ENCODE results near the gene MICA.
"Not testable (repeated sequence)": the region's sequence is repeated elsewhere in the genome, so short reads cannot be mapped to it uniquely, and the experiment has no call there.

Gene MICA

DNA sequence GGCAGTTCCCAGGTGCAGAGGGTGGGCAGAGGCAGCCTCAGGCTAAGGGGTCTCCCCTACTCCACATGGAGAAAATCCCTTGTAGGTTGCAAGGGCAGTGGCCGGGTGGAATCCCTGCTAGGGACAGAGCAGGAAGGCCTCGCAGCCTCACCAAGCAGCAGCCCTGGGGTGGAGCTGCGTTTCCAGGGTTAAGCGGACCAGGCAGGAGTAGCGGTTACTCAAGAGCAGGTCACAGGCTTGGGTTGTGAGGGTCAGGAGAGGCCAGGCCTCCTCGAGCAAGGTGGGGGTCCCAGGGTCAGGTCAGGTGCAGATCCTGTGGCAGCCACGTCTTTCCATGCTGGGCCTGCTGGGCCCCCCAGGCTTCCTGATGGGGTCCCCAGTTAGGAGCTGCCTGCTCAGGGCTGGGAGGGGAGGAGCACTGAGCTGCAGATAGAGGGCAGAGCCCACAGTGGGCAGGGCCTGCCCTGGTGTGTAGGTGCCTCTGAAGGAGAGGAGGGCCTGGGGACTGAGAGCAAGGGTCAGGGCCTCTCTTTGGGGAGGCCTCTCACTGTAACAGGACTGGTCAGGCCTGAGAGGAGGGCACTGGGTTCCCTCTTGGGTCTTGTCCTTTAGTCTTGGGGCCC lies 10.9 kb downstream of the MICA start:
- not testable (repeated sequence) for DNase-seq (ENCODE audit: low spot score)

DNA sequence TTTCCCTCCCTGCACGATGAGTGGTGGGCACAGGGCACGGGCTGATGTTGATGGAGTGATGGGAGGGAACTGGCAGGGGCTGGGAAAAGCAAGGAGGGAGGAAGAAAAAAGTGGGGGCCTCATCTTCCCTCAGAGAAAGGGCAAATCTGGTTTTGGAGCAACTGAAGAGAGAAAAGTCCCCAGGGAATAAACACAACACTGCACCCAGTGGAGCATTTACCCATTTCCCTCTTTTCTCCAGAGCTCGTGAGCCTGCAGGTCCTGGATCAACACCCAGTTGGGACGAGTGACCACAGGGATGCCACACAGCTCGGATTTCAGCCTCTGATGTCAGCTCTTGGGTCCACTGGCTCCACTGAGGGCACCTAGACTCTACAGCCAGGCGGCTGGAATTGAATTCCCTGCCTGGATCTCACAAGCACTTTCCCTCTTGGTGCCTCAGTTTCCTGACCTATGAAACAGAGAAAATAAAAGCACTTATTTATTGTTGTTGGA lies 11.4 kb downstream of the MICA start:
- DNase-seq (ENCODE audit: low spot score): no peak

DNA sequence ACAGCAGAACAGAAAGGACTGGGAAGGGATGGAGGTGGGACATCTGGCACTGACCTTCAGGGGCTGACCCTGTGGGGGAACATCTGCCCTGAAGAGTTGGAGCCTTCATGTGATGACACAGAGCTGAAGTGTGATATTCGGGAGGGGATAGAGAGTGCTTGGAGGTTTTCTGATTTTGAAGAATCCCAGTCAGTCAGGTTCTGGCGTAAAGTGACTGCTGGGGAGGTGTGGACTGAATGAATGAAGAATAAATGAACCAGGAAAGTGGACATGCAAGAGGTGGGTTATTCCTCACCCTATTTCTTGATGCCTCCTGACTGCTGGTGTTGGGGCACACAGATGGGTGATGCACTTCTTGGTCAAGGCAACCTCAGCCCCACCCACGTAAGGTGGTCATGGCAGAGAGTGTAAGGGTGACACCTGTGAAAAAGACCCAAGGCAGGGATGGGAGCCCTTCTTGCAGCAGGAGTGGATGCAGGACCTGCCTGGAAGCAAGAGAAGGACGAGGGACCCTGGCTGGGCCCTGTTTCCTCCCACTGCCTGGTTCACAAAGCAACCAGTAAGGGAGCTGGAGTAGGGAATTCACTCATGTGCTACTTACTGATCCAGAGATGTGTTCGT lies 13.1 kb downstream of the MICA start:
- no peak for DNase-seq (ENCODE audit: low spot score)

DNA sequence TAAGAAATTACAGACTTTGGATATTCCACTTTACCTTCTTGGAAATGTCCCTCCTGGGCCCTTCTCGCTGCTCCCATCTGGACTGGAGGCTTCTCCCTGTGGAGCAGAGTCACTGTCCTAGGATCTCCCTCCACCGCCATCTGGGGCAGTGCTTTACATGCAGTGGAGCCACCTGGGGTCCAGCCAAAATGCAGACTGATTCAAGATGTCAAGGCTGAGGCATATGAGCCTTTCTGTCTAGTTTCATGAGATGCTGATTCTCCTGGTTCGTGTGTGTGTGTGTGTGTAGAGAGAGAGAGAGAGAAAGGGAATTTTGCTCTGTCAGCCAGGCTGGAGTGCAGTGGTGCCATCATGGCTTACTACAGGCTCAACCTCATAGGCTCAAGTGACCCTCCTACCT lies 14.9 kb downstream of the MICA start:
- DNase-seq (ENCODE audit: low spot score): no peak

DNA sequence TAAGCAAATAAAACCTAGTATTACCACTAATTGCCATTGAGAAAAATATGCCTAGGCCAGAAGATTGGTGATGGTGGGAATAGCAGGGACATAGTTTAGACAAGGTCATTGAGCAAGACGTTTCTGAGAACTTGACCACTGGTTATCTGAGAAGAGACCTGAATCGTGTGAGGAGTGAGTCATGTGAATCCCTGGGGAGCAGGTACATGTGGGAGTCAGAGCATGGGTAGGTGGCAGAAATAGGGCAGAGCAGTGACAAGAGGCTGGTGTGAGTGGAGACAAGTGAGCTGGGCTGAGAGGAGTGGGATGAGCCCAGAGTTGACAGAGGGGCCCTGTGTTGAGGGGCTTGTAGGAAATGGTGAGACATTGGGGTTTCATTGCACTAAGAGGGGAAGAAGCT lies 16.4 kb downstream of the MICA start:
- no peak for DNase-seq (ENCODE audit: low spot score)

DNA sequence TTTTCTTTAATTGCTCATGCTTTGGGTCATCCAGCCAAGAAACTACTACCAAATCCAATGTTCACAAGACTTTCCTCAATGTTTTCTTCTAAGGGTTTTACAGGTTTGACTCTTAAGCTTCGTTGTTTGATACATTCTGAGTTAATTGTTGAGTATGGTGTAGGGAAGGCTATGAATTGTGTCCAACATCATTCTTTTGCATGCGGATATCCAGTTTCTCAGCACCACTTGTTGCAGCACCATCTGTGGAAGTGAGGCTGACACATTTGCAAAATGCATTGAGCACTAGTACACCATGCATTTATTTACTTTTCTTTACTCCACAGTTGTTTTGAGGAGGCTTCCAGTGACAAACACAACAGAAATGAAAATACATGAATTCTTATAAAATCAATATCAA lies 17.2 kb downstream of the MICA start:
- no peak for DNase-seq (ENCODE audit: low spot score)

DNA sequence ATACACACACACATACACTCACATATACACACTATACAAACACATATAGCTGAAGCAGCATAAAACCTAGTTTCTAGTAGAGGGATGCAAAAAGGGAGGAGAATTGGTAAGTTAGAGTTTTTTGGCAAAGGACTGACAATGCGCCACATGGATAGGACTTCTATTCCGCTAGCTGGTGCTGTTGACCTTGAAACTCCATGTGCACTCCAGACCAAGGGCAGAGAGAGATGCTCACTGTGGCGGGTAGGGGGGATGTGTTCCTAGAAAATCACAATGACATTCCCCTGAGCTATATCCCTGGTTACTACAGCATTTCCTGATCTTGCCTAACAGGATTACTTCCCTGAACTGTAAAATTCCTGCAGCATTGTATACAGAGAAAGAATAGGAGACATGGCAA lies 19.2 kb downstream of the MICA start:
- no peak for DNase-seq (ENCODE audit: low spot score)

DNA sequence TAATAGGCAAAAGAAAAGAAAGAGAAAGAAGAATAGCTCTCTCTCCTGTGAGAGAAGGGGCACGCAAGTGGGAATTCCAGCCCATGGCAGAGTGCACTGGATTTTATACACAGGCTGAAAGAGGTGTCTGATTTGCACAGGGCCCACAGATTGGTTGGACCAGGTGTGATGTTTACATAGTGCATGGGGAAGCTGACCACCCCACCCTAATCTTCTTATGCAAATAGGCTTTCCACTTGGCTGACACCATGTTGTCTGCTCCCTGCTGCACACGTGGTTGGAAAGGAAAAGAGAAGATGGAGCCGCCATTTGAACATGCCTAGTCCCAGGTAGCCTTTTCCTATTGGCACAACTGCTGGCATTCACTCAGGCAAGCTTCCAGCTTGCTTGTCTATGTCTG lies 20.2 kb downstream of the MICA start:
- no peak for DNase-seq (ENCODE audit: low spot score)

DNA sequence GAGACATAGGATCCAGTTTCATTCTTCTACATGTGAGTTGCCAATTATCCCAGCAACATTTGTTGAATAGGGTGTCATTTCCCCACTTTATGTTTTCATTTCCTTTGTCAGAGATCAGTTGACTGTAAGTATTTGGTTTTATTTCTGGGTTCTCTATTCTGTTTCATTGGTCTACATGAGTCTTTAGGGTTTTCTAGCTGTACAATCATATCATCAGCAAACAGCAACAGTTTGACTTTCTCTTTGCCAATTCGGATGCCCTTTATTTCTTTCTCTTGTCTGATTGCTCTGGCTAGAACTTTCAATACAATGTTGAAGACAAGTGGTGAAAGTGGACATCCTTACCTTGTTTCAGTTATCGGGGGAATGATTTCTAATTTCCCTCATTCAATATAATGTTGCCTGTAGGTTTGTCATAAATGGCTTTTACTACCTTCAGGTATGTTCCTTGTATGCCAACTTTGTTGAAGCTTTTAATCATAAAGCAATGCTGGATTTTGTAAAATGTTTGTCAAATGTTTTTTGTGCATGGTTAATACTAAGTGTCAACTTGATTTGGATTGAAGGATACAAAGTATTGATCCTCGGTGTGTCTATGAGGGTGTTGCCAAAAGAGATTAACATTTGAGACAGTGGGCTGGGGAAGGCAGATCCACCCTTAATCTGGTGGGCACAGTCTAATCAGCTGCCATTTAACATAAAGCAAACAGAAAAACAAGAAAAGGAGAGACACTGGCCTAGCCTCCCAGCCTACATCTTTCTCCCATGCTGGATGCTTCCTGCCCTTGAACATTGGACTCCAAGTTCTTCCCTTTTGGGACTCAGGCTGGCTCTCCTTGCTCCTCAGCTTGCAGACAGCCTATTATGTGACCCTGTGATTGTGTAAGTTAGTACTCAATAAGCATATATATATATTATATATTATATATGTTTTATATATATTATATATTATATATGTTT lies 23.3 kb downstream of the MICA start:
- DNase-seq (ENCODE audit: low spot score): no peak

DNA sequence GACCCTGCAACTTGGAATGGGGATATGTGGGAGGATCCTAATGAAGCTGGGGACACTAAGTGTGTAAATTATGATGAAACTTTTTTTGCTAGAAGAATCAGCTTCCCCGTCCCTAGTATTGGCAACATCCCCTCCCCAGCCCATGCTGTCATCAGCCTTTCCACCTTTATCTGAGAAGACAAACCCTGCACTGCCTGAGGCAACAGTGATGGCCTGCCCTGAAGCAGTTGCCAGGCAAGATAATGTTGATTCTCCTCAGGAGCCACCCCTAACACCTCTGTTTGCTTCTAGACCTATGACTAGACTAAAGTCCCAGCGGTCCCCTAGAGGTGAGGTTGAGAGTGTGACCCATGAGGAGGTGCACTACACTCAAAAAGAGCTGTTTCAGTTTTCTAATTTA lies 27.1 kb downstream of the MICA start:
- DNase-seq (ENCODE audit: low spot score): no peak

DNA sequence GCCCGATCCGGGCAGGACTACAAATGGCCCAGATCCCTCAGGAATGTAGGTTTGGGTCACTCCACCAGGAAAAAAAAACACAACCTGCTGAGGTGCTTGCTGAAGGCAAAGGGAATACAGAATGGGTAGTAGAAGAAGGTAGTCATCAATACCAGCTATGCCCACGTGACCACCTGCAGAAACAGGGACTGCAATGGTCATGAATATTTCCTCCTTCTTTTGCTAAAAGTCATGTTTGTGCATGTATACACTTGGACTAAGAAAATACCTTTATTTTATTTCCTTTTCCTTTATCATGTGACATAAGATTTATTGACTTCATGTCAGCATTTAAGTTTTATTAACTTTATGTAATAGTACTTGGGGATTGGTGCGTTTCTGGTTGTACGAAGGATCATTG lies 31.7 kb downstream of the MICA start:
- not testable (repeated sequence) for DNase-seq (ENCODE audit: low spot score)

DNA sequence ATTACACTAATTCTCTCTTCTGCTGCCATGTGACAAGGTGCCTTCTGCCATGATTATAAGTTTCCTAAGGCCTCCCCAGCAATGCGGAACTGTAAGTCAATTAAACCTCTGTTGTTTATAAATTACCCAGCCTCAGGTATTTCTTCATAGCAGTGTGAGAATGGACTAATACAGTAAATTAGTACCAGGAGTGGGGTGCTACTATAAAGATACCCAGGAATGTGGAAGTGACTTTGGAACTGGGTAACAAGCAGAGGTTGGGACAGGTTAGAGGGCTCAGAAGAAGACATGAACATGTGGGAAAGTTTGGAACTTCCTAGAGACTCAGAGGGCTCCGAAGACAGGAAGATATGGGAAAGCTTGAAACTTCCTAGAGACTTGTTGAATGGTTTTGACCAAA lies 34.8 kb downstream of the MICA start:
- no peak for DNase-seq (ENCODE audit: low spot score)

DNA sequence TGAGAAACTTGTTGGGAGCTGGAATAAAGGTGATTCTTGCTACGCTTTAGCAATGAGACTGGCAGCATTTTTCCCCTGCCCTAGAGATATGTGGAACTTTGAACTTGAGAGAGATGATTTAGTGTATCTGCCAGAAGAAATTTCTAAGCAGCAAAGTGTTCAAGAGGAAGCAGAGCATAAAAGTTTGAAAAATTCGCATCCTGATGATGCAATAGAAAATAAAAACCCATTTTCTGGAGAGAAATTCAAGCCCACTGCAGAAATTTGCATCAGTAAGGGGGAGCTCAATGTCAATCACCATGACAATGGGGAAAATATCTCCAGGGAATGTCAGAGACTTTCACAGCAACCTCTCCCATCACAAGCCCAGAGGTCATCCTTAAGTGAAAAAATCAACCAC lies 35.3 kb downstream of the MICA start:
- DNase-seq (ENCODE audit: low spot score): no peak

DNA sequence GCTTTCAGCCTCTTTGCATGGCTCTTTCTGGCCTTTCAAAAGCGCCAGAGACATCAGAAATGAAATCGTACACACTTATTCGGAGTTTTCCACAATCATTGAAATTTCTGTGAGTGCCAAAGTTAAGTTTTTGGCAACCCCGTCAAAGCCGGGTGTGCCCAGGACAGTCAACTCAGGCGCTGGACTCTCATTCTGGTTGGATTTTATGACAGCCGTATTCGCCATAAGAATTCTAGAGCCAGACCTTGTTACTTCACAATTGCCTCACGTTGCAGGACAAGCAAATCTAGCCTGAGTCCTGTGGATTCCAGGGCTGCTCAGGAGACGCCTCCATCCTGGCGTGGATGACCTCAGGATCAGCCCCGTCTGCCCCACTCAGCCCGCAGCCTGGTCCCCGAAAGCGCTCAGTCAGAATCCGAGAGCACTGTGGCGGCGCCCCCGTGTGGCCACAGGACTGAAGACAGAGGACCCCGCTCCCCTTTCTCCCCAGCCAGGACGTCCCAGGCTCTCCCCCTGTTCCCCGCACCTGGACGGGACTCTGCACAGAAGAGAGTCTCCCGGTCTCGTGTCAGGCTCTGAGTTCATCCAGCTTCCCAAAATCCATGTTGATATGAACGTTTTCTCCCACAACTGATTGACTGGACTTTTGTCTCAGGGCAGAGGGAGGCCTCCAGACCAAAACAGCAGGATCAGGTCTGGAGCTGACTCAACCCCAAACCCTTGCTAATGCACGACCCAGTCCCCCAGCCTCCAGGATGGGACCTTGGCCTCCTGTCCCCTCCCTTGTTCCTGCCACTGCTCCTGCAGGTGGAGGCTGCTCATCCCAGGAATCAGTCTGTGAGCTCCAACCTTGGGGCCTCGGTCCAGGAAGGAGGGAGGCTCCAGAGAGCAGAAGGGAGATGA lies 38.2 kb downstream of the MICA start:
- DNase-seq (ENCODE audit: low spot score): peak; percentile 59

DNA sequence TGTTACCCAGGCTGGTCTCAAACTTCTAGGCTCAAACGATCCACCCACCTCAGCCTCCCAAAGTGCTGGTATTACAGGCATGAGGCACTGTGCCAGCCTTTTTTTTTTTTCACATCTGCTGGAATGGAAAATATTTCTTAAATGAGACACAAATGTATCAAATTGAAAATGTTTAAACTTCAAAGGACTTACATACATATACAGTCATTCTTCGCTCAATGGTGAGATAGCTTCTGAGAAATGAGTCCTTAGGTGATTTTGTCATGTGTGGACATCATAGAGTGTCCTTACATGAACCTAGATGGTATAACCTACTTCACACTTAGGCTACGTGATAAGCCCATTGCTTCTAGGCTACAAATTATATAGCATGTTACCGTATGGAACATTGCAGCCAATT lies 43.1 kb downstream of the MICA start:
- no peak for DNase-seq (ENCODE audit: low spot score)

DNA sequence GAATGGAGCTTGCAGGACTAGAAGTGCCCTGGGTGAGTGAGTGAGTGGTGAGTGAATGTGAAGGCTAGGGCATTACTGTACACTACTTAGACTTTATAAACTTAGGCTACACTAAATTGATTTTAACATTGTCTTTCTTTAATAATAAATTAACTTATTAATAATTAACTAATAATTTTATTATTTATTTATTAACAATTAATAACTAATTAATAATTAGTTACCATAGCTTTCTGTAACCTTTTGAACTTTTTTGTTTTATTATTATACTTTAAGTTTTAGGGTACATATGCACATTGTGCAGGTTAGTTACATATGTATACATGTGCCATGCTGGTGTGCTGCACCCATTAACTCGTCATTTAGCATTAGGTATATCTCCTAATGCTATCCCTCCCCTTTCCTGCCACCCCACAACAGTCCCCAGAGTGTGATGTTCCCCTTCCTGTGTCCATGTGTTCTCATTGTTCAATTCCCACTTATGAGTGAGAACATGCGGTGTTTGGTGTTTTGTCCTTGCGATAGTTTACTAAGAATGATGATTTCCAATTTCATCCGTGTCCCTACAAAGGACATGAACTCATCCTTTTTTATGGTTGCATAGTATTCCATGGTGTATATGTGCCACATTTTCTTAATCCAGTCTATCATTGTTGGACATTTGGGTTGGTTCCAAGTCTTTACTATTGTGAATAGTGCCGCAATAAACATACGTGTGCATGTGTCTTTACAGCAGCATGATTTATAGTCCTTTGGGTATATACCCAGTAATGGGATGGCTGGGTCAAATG lies 43.8 kb downstream of the MICA start:
- not testable (repeated sequence) for DNase-seq (ENCODE audit: low spot score)

DNA sequence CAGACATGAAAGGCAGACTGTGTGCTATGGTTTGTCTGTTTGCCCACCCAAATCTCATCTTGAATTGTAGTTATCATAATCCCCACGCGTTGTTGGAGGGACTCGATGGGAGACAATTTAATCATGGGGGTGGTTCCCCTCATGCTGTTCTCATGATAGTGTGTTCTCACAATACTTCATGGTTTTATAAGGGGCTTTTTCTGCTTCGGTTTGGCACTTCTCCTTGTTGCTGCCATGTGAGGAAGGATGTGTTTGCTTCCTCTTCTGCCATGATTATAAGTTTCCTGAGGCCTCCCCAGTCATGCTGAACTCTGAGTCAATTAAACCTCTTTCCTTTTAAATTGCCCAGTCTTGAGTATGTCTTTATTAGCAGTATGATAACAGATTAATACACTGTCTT lies 47.4 kb downstream of the MICA start:
- DNase-seq (ENCODE audit: low spot score): no peak

DNA sequence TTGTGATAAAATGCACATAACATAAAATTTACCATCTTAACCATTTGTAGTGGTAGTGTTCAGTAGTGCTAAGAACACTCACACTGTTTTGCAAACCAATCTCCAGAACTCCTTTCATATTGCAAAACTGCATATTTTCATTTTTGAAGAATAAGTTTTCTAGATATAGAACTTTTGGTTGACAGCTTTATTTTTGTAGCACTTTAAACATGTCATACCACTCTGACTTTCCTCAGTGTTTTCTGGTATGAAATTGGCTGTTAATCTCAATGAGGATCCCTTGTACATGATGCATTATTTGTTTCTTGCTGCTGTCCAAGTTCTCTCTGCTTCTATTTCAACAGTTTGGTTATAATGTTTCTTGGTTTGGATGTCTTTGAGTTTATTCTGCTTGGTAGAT lies 49.5 kb downstream of the MICA start:
- no peak for DNase-seq (ENCODE audit: low spot score)

DNA sequence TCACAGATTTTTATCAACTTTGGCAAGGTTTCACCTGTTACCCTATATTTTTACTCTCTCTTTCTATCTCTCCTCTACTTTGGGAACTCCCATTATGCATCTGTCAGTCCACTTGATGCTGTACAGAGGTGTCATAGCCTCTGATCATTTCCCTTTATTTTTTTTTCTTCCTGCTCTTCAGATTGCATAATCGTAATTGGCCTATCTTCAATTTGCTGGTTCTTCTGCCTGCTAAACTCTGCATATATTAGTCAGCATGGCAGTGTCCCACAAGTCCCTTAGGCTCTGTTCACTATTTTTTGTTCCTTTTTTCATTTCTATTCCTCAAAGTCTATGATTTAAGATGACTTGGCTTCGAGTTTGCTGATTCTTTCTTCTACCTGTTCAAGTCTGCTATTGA lies 49.9 kb downstream of the MICA start:
- no peak for DNase-seq (ENCODE audit: low spot score)

DNA sequence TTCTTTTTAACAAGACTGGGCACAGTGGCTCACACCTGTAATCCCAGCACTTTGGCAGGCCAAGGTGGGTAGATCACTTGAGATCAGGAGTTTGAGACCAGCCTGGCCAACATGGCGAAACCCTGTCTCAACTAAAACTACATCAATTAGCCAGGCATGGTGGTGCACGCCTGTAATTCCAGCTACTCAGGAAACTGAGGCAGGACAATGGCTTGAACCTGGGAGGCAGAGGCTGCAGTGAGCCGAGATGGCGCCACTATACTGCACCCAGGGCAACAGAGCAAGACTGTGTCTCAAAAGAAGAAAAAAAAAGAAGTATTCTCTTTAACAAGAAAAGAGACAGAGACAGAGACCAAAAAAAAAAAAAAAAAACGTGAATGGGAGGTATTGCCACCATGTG lies 56.5 kb downstream of the MICA start:
- DNase-seq (ENCODE audit: low spot score): not testable (repeated sequence)

DNA sequence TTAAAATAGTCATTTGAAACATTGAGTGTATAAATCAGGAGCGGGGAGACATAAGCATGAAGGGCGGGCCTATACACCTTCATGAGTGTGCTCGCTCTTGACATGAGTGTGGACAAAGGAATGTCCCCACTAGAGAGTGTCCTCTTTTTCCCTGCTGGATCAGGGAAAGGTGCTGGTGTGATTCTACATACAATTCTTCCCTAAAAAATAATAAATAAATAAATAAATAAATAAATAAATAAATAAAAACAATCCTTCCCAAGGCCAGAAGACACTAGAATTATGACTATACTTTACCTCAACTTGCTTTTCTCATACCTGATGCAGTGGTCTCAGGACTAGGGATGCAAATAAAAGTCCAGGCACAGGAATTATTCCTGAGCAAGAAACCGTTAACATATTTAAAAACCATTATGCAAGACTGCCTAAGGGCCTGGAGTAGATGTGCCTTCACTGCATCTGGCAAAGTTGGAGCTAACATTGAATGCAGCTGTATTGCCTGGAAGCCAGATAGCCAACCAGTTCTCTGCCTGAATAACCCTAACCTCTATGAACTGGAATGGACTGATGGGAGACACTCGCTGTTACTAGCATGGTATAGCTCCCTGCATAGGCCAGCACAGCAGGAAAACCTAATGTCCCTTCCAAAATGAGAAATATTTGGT lies 57.1 kb downstream of the MICA start:
- DNase-seq (ENCODE audit: low spot score): no peak
